HG03025 (cell line): ENCODE measurements around the gene SYT8.

Source experiments
- ATAC-seq: cut with Tn5 transposase; IDR thresholded peaks from one replicate; pipeline ENCODE4 v1.9.1; 2021; ENCODE audit warnings: mild to moderate bottlenecking, moderate library complexity; ENCODE audit not compliant: unreplicated experiment, low FRiP score

Gene SYT8

DNA sequence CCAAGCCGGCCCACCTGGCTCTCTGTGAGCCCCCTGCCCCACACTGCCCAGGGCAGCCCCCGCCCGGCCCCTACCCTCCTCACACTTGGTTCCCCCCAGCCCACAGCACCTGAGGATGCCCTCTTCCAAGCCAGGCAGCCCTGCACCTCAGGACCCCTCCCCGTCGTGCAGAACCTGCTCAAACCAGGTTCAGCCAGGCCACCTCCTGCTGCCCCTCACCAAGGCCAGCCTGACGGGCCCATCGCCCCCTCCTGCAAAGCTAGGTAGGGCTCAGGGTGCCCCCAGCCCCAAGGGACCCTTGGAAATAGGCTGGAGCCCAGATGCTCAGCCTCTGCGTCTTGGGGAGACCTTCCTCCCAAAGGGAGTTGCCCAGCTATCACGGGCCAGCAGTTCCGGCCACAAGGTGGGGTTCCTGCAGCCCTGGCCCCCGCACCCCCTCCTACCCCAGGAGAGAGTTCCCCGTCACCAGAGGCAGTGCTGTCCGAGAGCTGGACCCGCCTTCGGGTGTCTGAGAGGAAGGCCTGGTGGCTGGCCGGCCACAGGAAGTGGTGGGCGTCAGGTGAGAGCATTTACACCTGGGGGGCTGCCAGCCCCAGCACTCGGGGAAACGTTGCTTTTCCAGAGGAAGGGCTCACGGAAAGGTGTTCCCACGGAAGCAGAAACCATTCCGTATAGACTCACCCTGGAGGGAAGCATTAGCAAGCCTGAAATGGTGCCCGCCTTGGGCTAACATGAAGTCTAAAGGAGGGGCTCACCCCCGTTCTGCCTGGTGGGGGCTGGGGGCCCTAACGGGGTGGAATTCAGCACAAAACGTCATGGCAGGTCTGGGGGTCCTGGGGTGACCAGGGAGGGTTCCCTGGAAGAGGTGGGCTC lies 3.2 kb upstream of the SYT8 start:
- ATAC-seq, result no peak

DNA sequence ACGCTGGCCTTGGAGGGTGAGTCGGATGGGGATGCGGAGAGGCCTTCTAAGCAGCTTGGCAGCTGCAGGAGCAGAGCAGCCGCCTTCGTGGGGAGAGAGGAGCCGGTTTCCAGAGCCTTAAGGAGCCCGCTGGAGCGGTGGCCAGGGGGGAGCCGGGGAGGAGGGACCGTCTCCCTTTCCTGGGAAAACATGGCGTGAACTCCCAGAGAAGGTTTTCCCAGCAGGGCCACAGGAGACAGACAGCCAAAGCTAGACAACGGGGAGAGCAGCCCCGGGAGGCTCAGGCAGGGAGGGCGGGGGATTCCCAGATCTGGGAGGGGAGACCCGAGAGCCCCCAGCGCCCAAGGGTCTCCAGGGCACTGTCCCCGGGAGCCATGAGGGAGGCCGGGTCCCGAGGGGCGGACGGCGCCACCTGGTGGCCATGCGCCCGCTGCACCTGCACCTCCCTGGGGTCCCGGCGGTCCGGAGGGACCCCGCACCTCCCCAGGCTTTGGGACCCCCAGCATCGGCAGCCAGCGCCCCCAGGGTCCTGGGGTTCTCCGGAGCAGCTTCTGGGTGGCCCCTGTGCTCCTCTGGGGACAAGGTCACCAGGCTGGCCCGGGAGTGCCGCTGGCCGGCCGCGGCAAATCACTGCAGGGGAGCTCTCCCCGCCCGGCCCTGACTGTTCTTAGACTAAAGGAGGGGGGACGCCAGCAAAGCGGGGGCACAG lies 2.4 kb upstream of the SYT8 start:
- no peak for ATAC-seq

DNA sequence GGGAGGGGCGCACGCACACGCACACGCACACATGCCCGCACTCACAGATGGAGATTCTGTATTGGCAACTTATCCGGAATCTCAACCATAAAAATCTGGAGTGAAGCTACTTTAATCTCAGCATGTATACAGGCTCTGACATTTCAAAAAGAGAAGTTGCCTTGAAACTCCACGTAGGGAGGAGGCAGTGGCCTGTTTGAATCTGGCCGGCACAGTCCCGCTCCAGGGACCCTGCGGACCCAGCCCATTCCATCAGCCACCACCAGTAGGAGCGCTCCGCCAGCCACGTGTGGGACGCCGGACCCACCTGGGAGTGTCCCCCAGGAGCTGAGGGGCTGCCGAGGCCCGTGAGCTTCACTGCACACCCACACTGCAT lies 1.9 kb upstream of the SYT8 start:
- no peak for ATAC-seq

- ATAC-seq, result no peak
Observed at GRCh38 chr11:1834062-1834610, 654 bp upstream of the SYT8 start.

DNA sequence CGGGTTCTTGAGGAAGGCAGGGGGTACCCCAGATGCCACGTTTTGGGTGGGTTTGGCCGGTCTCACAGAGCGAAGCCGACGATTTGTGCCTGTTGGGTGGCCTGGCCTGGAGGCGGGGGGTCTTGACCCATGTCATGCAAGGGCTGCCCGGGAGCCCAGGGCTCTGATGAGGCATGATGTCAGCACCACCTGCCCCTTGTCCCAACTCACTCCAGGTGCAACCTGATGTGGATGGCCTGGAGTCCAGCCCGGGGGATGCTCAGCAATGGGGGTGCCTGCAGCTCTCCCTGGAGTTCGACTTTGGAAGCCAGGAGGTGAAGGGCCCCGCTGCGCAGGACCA lies 851 bp downstream of the SYT8 start:
- ATAC-seq, result no peak

GRCh38 chr11:1836011-1836945 lies 1.5 kb downstream of the SYT8 start:
- no peak for ATAC-seq

- ATAC-seq, result no peak
Observed at GRCh38 chr11:1837171-1838076, 2.6 kb downstream of the SYT8 start.

DNA sequence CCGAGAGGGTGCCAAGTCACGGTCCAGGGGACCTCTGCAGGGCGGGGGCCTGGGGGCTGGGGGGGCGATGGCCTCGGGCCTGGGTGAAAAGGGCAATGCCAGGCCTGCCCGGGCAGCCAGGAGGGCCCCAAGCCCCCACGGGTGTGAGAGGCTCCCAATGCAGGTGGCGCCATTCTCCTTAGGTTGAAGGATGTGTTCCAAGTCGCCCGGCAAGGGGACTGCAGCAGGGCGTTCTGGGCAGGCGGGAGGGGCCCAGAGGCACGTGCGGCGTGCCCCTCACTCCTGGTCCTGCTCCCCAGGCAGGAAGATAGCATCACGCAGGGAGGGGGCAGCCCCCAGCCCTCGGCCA lies 3.3 kb downstream of the SYT8 start:
- ATAC-seq, result no peak

DNA sequence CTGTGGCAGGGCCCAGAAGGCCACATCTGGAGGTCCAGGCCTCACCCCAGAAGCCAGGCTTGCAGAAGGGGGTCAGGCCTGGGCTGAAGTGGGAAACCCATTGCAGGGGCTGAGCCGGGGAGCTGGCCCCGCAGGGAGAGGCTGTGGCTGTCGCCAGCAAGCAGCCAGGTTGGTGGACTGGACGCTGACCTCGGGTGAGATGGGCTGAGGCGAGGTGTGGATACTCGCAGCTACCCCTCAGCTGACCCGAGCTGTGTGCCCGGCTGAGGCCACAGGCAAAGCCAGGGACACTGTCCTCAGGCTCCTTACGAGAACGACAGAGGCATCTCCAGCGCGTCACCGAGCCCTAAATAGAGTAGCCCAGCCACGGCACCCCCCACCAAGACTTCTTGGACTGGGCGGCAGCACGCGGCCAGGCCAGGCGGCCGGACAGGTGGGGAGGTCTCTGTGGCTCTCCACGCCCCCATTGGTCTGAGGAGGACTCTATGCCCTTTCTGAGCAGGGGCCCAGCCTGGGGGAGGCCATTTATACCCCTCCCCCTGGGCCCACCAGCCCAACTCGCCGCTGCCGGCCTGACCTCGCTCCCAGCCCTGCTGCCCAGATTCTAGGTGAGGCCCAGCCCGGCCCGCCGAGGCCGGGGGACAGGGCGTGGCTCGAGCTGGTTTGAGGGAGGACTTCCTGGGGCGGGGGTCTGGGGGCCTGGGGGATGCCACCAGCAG lies 3.8 kb downstream of the SYT8 start, which contains the start of gene TNNI2:
TNNI2 (plus strand) TSS at position 556 of the 719 bp plus-strand sequence. CDS start 716 bp downstream, outside the sequence.
- ATAC-seq, result no peak

DNA sequence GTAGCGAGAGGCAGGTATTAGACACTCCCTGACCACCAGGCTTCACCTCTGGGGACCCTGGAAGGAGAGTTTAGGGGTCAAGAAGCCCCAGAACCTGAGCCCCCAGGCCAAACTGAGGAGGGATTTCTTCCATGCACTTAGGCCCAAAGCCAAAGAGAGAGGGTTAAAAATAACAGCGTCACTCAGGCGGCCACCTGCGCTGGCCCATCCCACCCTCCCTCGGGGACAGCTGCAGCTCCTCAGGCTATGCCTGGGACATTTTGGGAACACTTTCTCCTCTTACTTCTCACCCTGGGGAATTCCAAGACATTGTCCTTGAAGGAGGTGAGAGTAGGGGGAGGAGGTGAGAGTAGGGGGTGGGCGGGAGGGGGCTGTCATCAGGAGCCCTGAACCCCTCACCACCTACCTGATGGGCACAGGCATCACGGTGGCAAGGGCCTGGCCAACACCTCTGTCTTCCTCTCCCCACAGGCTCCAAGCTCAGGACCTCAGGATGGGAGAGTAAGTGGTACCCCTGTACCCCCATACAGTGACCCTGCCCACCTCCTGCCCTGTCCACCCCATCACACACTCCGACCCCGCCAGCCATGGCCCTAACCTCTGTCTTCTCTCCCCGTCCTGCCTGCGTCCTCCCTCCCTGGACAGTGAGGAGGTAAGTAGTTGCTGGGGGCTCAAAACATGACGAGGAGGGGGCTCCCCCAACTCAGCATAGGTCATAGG lies 4.6 kb downstream of the SYT8 start:
- ATAC-seq, result no peak

DNA sequence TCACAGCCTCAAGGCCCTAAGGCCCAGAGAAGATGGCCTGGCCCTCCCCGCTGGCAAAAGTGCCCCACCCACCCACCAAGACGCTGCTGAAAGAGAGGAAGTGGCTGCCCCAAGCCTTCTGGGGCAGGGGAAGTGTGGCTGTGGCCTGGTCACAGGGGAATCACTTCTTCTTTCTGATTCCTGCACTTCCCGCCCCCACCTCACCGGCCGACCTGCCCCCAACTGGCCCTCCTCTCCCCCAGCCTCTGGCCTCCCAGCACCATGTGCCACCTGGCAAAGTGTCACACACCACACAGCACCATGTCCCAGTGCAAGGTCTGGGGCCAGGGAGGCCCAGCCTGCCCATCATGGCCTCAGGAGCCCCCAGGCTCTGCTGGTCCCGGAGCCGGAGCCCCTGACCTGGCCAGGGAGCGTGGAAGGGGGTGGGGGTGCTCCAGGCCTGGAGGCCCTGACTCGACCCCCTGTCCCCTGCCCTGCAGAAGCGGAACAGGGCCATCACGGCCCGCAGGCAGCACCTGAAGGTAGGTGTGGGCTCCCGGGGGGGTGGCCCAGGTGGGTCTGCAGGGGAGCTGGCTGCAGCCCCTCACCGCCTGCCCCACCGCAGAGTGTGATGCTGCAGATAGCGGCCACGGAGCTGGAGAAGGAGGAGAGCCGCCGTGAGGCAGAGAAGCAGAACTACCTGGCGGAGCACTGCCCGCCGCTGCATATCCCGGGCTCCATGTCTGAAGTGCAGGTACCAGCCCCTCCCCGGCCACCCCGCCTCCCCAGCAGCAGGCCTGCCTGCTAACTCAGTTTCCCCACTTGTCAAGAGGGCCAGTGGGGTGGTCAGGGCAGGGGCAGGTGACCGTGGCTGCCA lies 5.4 kb downstream of the SYT8 start:
- ATAC-seq, result no peak

DNA sequence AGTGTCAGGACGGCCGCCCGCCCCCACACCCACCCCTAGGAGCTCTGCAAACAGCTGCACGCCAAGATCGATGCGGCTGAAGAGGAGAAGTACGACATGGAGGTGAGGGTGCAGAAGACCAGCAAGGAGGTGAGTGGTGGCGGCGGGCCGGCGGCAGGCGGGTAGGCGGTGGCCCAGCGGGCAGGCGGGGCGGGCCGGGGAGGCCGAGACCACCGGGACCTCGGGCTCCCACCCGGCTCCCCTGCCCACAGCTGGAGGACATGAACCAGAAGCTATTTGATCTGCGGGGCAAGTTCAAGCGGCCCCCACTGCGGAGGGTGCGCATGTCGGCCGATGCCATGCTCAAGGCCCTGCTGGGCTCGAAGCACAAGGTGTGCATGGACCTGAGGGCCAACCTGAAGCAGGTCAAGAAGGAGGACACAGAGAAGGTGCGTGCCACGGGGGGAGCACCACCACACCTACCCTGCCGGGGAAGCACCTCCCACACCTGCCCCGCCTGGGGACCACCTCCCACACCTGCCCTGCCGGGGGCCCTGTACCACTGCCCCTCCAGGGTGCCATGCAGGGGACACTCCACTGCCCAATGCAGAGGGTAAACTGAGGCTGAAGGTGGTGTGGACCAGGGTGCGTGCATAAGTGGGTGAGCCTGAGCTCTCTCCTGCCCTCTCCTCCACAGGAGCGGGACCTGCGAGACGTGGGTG lies 6.1 kb downstream of the SYT8 start:
- ATAC-seq, result no peak

DNA sequence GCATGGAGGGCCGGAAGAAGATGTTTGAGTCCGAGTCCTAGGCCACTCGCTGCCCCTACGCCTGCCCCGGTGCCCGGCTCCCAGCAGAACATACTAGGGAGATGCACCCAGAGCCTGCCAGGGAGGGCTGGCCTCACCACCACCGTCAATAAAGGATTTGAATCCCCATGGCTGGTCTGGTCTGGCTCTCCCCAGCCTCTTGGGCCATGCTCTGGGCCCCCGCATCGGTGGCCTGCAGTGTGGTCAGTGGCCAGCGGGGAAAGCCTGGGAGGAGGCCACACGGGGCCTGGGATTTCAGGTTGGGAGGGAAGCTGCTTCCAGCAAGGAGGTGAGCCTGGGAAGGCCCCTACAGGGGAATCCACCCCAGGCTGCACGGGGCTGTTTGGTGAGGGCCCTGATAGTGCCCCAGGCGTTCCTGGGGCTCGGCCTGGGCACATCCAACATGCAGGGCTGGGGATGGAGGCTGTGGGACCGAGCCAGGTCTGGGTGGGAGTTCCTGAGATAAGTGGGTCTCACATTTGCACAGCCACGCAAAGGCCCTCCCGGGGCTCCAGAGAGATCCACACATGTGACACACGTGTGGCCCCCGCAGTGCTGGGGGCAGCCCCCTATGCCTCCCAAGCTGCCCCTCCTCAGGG lies 6.8 kb downstream of the SYT8 start:
- ATAC-seq, result no peak

DNA sequence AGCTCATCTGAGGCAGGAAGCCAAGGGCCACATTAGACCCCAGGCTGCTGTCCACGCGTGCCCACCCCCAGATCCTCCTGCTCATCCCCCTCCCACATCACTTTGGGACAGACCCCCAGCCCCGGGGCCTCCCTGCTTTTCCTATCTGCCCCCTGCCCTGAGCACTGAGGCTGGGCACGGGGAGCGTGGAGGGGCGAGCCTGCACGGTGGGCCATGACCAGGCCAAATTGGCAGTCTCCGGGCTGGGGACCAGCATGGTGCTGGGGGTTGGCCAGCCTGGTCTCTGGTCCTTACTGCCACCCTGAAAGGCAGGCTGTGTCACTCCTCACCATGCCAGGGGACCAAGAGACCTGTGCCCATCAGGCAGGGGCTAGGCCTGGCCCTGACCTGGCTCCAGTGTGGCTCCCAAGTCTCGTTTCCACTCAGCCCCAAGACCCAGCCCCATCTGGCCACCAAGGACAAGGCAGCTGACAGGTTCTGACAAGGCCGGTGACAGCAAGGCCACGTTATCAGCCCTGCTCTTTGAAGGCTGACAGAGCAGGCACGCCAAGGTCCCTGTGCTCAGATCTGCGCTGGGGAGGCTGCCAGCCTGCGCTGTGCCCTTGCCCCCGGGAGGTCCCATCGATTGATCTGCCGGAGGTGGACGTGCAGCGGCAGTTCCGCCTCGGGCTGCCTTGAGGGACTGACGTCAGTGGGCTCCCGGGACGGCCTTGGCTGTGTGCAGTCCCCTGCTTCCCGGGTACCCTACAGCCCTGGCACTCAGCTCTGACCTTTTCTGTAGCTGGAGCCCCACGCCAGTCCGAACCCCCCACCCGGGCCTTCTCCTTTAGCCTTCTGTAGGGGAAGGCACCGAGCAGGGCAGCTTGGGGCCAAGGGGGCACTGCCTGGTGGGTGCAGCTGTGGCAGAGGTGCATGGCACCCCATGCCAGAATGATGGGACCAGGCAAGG lies 7.6 kb downstream of the SYT8 start:
- no peak for ATAC-seq

DNA sequence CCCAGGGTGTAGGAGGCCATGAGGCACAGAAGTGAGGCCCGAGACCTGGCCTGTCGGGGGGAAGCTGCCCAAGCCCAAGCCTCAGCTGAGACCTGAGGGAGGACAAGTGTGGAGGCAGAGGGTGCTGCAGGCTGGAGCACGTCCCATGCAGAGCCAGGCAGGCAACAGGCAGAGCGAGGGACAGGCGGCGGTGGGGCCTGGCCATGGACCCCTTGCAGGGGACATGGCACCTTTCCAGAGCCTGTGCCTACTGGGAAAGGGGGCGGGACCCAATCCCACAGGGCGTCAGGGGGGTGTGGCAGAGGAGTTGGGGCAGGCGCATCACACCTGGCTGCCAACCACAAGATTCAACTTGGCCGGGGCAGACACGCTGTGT lies 8.3 kb downstream of the SYT8 start:
- ATAC-seq, result no peak
